Measurements from ENCODE around the gene PLCH2.

DNA sequence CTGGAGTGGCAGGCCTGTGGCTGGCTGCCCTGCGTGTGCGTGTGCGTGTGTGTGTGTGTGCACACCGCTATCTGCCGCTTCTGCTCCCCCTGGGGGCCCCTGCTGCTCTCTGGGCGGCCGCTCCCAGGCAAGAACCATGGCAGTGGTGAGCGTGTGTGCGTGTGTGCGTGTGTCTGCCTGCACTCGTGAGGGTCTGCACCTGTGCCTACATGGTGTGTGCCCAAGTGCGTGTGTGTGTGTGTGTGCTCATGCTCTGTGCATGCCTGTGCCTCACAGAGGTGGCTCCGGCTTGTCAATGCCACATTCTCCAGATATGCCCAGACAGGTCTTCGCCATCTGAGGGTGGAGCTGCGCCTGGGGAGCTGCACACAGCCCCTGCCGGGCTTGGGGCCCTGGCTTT, 45.0 kb upstream of the PLCH2 start:
- TF ChIP-seq, protein P1, sequence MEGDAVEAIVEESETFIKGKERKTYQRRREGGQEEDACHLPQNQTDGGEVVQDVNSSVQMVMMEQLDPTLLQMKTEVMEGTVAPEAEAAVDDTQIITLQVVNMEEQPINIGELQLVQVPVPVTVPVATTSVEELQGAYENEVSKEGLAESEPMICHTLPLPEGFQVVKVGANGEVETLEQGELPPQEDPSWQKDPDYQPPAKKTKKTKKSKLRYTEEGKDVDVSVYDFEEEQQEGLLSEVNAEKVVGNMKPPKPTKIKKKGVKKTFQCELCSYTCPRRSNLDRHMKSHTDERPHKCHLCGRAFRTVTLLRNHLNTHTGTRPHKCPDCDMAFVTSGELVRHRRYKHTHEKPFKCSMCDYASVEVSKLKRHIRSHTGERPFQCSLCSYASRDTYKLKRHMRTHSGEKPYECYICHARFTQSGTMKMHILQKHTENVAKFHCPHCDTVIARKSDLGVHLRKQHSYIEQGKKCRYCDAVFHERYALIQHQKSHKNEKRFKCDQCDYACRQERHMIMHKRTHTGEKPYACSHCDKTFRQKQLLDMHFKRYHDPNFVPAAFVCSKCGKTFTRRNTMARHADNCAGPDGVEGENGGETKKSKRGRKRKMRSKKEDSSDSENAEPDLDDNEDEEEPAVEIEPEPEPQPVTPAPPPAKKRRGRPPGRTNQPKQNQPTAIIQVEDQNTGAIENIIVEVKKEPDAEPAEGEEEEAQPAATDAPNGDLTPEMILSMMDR (conservative IDR thresholded peaks at IDR 0.05; ENCODE audit: low read depth, low read length) = no peak
- TF ChIP-seq EZH2phosphoT487 (IDR thresholded peaks at IDR 0.05; ENCODE audit: borderline replicate concordance, low read length) (no peak), EZH2 (IDR thresholded peaks at IDR 0.05; ENCODE audit: low read length, unreplicated experiment) (no peak)

All from PC-3 (cell line).